Measurements from ENCODE around the gene SLC23A3.

The SLC23A3 gene

DNA sequence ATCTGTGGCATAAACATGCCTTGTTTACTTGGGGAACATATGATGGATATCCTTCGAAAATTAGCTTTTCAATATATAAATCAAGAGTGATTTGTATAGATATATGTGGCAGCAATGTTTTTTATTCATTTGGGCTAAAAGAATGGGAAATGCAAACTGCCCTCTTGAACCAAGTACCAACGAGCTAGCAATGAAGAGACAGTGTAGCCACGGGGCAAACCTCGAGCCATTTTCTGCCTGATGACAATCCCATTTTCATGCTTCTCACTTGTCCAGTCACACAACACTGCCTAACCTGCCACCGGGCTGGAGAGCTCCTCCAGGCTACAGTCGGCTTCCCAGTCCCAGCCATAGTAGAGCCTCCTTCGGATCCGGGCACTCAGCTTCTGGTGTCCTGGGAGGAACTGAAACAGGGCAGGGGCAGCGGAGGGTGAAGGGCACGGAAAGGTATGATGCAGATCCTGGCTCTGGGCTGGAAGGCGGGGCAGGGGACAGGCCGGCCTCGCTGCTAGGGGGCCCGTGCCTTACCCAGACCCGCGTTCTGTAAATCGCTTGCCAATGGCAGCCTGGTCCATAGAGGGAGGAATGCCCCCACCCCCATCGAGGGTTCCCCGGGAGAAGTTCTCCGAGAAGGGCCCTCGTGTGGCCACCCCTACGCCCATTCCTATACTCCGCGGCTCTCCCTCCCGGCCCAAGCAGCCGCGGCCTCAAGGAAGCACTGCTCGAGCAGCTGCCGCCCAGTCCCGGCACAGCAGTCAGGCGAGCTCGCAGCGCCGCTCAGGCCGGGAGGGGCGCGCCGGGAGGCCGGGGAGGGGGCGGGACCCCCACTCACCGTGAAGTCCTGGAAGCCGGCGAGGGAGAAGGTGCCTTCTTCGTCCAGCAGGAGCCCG is 6.3 kb upstream of the SLC23A3 start:
- no peak for DNase-seq

DNA sequence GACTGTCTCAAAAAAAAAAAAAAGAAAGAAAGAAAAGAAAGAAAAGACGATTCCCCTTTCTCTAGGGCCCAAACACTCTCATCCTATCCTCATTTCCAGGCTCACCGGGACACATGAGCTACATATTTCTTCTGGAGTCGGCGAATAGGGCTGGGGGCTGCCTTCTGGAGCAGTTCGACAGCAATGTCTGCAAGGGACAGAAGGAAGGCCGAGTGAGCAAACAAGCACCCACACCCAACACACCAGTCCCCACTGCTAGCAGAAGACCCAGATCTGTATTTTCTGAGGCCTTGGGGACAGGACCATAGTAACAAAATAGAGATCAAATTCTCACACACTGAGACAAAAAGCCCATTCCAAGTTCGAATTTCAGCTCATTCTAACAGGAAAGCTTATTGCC is 5.7 kb upstream of the SLC23A3 start:
- DNase-seq: no peak

DNA sequence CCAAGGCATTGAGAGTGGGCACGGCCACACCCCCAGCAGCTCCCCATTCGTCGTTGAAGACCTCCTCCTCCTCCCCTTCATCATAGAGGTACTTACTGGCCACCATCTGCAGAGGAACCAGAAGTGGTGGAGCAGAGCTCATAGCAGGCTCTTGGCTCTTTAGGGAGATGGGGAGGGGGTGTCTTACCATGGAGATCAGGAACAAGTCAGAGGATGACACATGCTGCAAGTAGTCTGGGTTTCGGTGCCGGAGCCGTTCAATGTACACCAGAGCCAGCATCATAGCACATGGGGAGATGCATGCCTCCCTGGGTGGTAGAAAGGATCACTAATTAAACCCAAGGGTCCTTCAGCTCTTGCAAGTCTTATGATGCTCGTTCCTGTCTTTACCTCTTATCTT is 5.0 kb upstream of the SLC23A3 start:
- DNase-seq: no peak

DNA sequence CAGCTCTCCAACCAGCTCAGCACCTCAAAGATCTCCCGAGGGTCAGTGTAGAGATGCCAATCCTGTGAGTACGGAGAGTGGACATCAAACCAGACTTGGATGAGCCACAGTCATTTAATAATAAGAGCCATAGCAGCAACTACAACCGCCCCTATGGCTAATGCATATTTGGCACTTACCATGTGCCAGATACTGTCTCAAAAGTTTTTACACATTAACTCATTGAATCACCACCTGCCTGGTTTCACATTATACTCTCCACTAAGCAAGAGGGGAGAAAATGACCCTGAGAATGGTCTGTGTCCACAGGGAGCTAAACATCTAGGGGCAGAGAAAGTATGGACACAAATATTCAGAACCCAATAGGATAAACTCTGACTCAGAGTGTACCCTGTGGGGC is 4.3 kb upstream of the SLC23A3 start:
- DNase-seq: no peak

DNA sequence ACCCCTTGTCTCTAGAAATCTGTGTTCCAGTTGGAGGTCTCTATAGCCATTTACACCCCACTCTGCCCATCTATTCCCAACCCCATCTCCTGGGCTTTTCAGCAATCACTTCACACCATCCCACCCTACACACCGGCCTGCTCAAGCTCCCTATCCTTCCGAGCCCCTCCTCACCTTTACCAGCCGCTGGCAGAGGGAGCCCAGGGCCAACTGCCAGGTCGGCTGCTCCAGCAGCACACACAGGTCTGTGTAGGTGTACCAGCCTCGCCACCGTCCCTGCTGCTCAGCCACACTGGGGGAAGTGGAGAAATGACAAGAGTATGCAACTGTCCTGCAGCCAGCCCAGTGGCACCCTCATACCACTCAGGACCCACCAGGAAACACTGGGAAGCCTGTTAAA is 3.3 kb upstream of the SLC23A3 start:
- DNase-seq: no peak

DNA sequence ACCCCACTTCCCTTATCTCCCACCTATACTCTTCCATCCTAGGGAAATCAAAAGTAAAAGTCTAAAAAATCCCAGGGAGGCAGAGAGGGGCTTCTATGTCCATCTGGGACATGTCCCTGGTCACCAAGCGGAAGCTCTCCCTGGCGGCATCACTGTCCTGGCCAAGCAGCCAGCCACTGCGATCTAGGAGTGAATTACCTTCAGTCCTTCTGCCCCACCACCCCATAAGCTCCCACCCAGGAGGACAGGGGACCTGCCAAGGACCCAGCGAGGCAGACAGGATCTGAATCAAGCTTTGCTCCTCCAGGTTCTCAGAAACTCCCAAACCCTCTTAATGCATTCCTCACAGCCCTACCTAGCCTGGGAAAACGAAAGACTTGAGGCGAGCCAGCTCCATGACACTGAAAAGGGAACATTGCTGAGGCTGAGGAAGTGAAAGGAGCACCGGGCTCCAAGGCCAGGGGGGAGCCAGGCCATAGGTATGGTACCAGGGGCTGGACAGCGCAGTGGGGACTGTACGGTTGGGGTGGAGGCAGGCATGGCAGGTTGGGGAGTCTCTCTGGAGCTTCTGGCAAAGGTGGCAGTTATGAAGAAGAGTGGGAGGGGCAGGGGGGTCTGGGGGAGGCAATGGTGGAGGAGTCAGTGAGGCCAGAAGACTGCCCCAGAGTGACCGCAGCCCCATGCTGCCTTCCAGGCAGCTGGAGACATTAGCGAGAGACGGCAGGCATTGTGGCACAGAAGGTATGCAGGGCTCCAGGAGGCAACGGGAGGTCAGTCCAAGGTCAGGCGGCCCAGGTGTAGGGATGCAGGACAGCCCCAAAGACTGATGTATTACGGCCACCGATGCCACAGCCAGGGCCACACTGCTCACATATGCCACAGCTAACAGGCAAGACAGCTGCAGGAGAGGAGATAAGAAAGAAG is 2.7 kb upstream of the SLC23A3 start:
- no peak for DNase-seq

DNA sequence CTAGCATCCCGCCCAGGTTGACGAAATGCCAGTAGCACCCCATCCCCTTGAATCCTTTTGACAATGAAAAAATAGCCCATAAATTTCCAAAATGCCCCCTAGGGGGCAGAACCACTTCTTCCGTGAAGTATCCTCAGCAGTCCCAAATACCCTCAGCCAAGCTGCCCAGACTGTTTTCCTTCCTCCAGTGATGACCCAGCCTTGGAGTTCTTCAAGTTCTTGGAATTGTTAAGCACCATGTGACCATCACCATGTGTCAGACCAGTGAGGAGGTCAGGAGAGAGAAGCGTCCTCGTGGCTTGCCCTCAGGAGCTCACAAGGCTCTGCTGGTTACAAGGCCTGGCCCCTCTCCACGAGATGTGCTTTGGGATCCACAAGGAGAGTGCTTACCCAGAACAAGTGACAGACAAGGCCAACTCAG is 1.4 kb upstream of the SLC23A3 start:
- DNase-seq: no peak

DNA sequence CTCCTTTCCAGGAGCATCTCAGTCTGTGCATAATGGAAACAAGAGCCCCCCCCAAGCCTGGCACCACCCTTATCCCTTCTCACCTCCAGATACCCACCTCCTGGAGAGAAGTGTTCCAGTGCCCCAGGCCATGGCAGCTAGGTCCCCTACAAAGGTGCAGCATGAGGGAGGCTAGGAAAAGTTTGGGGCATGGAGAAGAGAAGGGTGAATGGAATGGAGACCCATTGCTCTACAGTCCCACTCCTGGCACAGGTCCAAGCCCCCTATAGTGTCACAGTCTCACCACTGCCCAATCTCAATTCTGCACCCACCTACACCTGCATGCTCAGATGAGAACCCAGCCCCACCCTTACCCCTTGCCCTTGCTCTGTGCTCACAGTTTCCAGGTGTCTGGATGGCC is 897 bp downstream of the SLC23A3 start:
- DNase-seq: no peak

DNA sequence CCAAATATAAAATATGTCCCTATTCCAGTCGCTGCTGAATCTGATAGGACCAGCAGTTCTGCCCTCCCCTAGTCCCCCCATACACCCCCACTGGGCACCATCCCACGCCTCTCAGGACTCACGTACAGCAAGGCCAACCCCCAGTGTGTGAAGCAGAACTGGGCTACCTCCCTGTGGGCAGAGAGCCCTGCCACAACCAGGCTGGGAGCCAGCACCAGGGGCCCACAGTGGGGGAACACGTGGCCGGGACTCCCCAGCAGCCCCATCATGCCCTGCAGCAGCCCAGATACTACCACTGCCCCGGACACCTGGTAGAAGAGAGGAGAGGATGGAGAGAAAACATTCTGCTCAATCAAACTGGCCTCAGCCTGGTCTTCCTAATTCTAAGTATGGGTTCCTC is 1.3 kb downstream of the SLC23A3 start:
- DNase-seq: no peak

DNA sequence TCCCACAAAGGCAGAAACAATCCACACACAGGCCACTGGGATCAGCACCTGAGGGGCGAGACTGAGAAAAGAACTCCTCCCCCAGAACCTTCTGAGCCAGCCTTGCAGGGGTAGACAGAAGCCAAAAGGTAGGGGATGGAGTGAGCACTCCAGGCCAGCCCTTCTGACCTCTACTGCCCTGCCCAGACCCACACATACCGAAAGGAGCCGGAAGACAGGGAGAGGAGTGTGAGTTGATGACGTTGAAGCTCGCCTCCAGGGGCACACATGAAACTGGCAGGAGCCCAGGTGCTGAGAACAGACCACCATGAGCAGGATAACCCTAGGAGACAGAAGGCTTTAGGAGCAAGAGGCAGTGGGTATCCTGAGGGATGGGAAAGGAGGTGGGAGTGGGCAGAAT is 1.8 kb downstream of the SLC23A3 start:
- DNase-seq: no peak

DNA sequence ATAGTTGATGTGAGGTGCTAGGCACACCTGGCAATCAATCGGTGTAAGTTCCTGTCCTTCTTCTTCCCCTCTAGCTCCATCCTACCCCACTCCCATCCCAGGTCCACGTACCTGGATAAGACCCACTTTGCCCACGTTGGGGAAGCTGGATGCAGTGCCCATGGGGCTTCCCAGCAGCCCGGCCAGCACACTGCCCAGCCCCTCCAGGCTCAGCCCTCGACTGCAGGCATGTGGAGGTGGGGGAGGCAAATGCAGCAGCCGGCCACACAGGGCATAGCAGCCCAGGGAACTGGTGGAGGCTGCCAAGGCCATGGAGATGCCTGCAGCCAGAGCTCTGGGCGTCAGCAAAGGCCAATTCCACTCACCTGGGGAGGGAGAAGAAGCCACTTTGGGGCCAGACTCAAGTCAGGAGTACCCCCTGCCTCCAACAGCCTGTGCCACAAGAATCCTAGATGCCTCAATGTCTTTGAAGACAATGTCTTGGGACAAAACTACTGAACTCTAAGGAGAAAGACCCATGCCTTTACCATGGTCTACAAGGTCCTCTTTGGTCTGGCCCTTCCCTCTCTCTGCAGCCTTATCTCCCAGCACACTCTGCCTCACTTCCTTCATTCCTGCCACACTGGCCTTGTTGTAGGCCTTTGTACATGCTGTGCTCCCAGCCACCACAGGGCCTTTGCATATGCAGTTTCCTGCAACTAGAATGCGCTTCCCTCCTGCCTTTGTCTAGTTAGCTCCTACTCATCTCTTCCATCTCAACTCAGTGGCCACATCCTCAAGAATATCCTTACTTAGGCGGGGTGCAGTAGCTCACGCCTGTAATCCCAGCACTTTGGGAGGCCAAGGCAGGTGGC is 4.5 kb downstream of the SLC23A3 start:
- DNase-seq: no peak

DNA sequence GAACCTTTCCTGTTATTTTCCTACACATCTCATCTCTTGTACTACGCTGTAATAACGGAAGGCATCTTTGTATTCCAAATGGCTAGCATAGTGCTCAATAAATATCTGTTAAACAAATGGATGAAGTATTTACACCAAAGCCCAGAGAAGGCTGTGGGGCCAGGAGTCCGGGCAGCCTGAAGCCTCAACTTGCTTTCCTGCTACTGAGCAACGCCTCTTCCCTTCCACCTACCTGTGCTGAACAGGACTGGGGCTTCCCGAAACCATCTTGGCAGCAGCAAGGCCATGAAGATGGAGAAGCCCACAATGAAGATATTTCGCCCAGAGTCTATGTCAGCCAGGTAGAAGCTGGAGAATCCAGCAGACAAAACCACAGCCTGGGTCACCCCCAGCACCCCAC is 6.7 kb downstream of the SLC23A3 start:
- no peak for DNase-seq

DNA sequence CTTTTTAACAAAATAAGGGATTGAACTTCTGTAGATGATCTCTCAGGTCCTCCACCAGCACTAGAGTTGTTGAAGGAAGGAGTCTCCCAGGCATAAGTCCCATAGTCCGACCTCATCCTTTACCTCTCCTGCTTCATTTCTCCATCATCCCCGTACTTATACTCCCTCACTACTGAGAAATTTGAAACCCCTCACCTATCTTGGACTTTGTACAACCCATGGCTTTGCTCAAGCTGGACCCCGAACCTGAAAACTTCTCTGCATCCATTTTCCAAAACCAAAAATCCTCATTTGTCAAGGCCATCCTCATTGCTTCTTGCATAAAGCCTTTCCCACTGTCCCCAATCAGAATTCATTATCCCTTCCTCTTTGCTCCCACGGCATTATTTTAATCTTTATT is 8.7 kb downstream of the SLC23A3 start:
- DNase-seq: no peak

DNA sequence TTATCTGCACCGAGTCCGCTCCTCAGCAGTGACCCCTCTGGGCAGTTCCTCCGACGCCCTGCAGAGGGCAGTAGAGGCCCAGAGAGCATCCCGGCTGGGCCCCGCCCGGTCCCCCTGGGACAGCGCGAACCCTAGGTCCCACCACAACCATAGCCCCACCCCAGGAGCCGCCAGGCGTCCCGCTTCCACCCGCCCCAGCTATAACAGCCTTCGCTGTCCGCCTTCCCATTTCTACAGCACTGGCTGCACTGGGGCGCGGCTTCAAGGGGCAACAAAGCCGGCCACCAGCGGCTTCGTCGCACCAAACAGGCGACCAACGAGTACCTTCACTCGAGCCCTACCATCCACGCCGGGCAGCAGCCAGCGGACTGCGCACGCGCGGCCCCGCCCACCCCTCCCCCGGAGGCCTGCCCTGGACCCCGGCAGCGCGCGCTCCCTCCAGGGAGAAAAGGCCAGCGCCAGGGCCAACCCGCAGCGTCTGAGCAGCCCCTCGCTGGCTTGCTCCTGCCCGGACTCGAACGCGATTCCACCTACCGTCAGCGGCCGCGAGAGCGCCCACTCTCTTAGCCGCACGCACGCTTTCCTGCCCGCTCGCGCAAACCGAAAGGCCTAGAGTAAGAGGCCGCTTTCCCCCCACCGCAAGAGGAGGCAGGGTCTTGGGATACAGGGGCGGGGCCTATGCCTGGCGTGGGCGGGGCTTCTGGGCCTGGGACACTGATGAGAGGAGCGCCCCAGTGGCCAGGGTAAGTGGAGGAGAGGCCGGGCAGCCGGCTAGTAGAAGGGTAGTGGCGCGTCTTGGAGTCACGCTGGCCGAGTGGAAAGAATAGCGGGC is 9.4 kb downstream of the SLC23A3 start, which contains the start of gene NHEJ1:
TSS of gene NHEJ1 (minus strand) at position 630 of the 832 bp plus-strand sequence. CDS start 2,453 bp downstream, outside the sequence.
- peak; percentile 86 for DNase-seq

DNA sequence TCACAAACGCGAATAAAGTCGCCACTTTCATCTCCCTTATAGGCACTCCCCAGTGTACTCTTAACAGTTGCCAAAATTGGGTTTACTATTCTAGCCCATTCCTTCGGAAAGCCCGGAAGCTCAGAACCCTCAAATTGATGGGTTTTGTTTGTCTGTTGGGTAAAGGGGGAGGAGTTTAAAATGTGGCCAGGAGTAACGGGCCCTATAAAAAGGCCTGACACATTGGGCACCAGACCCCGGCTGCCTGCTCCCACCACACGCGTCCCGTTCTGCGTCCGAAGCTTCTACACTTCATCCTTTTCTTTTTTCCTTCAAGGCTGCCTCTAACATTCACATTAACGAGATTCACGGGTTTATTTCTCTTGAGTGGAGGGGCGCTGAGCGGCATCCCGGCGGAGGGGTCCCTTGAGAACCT is 10.1 kb downstream of the SLC23A3 start:
- no peak for DNase-seq

DNA sequence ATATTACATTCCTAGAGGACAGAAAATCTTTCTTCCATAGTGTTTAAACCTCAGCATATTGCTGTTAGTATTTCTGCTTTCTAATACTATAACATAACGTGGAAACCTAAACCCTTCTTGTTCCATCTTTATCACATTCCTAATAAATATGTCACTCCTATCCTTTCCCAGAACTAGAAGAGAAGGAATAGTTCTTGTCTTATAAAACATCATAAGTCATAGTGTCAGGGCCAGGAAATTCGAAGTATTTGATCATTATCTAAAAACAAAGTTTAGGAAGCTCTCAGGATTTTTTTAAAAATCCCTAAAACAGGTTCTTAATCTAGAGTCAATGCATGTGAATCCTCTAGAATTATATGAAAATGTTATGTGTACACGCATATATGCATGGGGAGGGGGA is 11.2 kb downstream of the SLC23A3 start:
- DNase-seq: no peak

DNA sequence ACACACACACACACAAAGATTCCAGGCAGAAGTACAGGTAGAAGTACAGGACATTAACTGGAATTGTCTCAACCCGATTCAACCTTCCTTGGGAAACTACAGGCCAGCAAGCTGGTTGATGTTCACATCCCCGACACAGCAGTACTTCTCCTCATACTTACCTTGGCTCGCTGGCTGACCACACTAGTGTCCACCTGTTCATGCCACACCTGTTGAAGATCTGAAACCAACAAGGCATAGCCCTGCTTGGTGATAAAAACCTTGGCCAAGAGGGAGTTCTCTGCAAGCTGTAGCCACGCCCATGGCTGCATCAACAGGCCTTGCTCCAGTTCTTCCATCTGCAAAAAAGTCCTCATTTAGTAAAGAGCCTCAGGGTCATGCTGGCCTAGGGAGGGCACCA is 11.8 kb downstream of the SLC23A3 start:
- DNase-seq: no peak

DNA sequence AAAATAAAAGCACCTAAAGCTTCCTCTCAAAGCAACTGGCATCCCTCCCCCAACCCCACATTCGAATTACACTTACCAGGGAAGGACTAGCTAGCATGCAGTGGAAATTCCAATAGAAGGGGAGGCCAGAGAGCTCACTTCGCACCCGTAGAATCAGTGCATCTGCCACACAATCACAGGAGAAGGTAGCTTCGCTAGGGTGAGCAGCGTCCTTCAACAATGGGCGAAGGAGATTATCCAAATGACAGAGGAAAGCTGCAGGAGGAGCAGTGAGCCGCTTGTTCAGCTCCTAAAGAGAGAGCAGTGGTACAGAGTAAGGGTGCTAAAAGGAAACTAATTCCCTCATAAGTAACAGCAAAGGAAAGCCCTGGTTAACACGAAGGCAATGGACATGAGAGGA is 12.4 kb downstream of the SLC23A3 start:
- DNase-seq: no peak

DNA sequence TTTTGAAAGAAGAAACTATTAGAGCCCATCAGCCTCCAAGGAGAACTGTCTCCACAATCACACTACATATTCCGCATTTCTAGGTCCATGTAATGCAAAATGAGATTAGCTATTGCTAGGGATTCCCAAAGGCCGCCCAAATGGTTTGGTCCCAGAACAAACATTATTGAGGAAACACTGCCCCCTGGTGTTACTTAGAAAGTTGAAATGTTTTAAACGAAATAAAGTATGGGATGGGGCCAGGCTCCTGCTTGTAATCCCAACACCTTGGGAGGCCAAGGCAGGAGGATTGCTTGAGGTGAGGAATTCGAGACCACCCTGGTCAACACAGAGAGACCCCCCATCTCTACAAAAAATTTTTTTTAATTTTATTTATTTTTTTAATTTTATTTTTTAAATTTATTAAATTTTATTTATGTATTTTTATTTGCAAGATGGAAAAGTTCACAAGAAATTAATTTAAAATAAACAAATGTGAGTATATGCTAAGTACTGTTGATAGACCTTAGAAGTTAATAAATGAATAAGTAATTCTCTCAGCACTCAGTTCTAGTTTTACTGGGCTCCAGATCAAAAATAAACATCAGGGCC is 14.7 kb downstream of the SLC23A3 start:
- DNase-seq: no peak

DNA sequence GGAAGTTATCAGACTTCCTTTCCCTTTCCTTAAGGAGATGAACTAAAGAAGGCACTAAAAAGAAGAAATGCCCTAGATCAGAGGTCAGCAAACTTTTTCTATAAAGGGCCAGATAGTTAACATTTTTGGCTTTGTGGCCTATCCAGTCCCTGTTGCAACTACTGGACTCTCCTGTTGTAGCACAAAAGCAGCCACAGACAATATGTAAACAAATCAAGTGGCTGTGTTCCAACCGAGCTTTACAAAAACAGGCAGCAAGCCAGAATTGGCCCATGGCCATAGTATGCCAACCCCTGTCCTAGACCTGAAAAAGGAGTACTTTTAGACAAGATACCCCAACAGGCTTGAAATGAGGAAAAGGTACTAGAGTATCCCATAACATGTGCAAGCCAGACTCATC is 20.2 kb downstream of the SLC23A3 start:
- no peak for DNase-seq

DNA sequence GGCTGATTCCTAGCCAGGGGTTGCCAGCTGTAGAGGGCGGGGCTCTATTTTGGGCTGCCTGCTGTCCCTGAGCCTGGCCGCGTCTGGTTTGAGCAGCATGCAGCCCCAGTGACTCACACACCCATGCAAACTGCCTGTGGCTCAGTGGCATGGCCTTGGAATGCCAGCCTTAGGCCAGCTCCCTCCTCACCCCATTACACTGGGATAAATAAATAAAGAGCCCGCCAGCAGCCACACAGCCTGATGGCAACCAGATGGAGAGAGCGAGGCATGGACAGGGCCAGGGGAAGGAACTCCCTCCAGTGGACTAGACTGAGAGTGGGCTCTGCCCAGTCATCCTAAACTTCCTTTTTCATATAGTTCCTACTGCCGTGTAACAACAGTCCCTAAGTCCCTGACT is 27.5 kb downstream of the SLC23A3 start:
- no peak for DNase-seq

DNA sequence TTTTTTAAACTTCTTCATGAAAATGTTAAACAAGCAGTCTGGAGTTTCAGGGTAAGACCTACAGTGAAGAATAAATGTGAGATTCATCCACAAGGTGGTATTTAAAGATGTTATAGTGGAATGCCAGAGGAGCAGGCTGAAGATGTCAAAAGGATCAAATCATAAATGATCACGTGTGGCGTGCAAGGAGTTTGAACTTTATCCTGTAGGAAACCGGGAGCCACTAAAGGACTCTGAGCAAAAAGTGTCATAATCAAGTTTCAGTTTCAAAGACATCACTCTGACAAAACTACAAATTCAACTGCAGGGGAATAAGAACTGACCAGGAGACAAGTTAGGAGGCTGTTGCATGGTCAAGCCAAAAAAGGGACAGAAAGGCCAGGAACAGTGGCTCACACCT is 29.1 kb downstream of the SLC23A3 start:
- DNase-seq: no peak

All from activated CD4-positive, alpha-beta T cell treated with anti-CD3 and anti-CD28 coated beads for 1 hour (primary cell).